ENCODE measurements around the gene WNT2B.

GRCh38 chr1:112565800-112566199, 57.0 kb downstream of the WNT2B start:
- TF ChIP-seq, protein P1, sequence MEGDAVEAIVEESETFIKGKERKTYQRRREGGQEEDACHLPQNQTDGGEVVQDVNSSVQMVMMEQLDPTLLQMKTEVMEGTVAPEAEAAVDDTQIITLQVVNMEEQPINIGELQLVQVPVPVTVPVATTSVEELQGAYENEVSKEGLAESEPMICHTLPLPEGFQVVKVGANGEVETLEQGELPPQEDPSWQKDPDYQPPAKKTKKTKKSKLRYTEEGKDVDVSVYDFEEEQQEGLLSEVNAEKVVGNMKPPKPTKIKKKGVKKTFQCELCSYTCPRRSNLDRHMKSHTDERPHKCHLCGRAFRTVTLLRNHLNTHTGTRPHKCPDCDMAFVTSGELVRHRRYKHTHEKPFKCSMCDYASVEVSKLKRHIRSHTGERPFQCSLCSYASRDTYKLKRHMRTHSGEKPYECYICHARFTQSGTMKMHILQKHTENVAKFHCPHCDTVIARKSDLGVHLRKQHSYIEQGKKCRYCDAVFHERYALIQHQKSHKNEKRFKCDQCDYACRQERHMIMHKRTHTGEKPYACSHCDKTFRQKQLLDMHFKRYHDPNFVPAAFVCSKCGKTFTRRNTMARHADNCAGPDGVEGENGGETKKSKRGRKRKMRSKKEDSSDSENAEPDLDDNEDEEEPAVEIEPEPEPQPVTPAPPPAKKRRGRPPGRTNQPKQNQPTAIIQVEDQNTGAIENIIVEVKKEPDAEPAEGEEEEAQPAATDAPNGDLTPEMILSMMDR (IDR thresholded peaks at IDR 0.05) = no peak
- no peak for TF ChIP-seq POLR2A (IDR thresholded peaks at IDR 0.05)
